ENCODE results near the gene SLC35F4. TPM values are rescaled to one million over a fixed set of nuclear protein-coding genes. Genes with fewer than 3 reads are reported as not detected.

SLC35F4 gene
- total and polyA plus RNA-seq, 2 of the 8 experiments (the other 6 are each of a cell fraction or from before 2014, with no cell fraction given) = not detected

DNA sequence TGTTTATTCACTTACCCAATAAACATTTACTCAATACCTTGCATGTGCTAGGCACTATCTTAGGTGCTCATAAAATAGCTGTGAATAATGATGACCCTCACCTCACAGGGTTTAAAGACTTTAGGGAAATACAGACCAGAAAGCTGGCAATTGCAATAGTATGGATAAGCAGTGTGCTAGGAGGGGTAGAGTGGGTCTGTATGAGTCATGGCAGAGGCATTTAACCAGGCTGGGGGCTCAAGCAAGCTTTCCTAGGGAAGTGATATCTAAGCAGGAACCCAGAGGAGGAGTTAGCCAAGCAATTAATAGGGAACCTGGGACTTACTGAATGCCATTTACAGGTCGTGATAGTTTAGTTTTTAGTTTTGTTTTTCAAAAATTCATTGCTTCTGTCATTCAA is 248.4 kb downstream of the SLC35F4 start:
- peak in 1 of 2 experiments; percentile 19 for DNase-seq (ENCODE audit: low read depth in 1 of 2, low spot score in 2 of 2)
- Histone ChIP-seq H3K9ac (replicated peaks in 1 of 4; ENCODE audit: extremely low read depth in 1 of 4, low read depth in 3 of 4, low read length in 3 of 4) (no peak overlapping the region), H3K79me2 (ENCODE audit: control insufficient read depth in 1 of 2, insufficient read depth in 2 of 2, low read length in 2 of 2) (no peaks in the 10 kb centered on the region), H3K27ac (ENCODE audit: low read depth, low read length) (no peak overlapping the region), H4K8ac (ENCODE audit: extremely low read depth, insufficient read depth, low read length) (no peak overlapping the region), H2AFZ (ENCODE audit: low read length) (no peak overlapping the region), H2AK5ac (ENCODE audit: low read depth, low read length) (no peak overlapping the region), H3K9me3 (ENCODE audit: insufficient read depth in 2 of 2, low read depth in 1 of 2, low read length in 1 of 2) (no peaks in the 10 kb centered on the region), H3K18ac (ENCODE audit: extremely low read depth, low read length) (no peak overlapping the region), H3K56ac (replicated peaks; ENCODE audit: insufficient read length, low read depth, low read length) (no peak overlapping the region), H3K4ac (replicated peaks; ENCODE audit: insufficient read length, low read depth, low read length) (no peak overlapping the region), H4K20me1 (replicated peaks in 1 of 2; ENCODE audit: control insufficient read depth in 1 of 2, insufficient read depth in 2 of 2, low read length in 2 of 2) (no peaks in the 10 kb centered on the region), H2BK120ac (replicated peaks; ENCODE audit: low read depth, low read length) (no peak overlapping the region), H3K36me3 (ENCODE audit: control insufficient read depth in 2 of 4, insufficient read depth in 4 of 4, low read length in 3 of 4) (no peaks in the 10 kb centered on the region), H2BK20ac (ENCODE audit: low read length) (no peak overlapping the region), H3K79me1 (ENCODE audit: low read depth, low read length) (no peaks in the 10 kb centered on the region), H3K4me1 (replicated peaks in 1 of 4; ENCODE audit: control insufficient read depth in 3 of 4, insufficient read depth in 4 of 4, low read length in 3 of 4) (no peaks in the 10 kb centered on the region), H4K5ac (ENCODE audit: insufficient read length, low read depth, low read length) (no peak overlapping the region), H3K14ac (ENCODE audit: insufficient read length) (no peak overlapping the region), H3K4me3 (ENCODE audit: extremely low read depth in 1 of 4, insufficient read depth in 2 of 4, low read depth in 3 of 4, low read length in 4 of 4) (no peak overlapping the region), H4K91ac (replicated peaks; ENCODE audit: insufficient read length, low read length) (no peak overlapping the region), H3K4me2 (ENCODE audit: insufficient read depth in 1 of 2, low read depth in 2 of 2, low read length in 2 of 2) (no peak overlapping the region), H3K23me2 (ENCODE audit: low read depth, low read length) (no peaks in the 10 kb centered on the region), H3K27me3 (replicated peaks in 1 of 4; ENCODE audit: control insufficient read depth in 3 of 4, extremely low read depth in 1 of 4, insufficient read depth in 3 of 4, low read length in 3 of 4) (peaks cover 0 to 1% (median 0%) of the 10 kb centered on the region in 4 experiments; a peak in 1 of 7 replicates), H2BK15ac (ENCODE audit: low read length) (no peak overlapping the region), H2BK5ac (ENCODE audit: low read depth, low read length) (no peak overlapping the region), H3K23ac (ENCODE audit: insufficient read length) (no peak overlapping the region), H2BK12ac (ENCODE audit: low read depth, low read length) (no peak overlapping the region)
- POLR2A ChIA-PET (ENCODE audit: partially characterized antibody) = no interaction called here
- 64% methylated on average over 1 of the region's 1 CpG; no CpG with 5 or more reads in 1 of the 2 experiments for WGBS, 2 experiments (ENCODE audit: extremely low coverage in 1 of 2, insufficient coverage in 1 of 2, insufficient read length in 1 of 2, insufficient replicate concordance in 2 of 2, low coverage in 1 of 2, low lambda C conversion rate in 2 of 2, missing lambda C conversion rate in 1 of 2)
- CTCF ChIA-PET (ENCODE audit: partially characterized antibody) = interaction anchor here (0.9 to 1.5 kb wide), 4 partner anchors 17 to 91 kb away, joined by 3 to 7 read pairs (median 3); no protein-coding TSS in a partner anchor
- TF ChIP-seq, protein P1, sequence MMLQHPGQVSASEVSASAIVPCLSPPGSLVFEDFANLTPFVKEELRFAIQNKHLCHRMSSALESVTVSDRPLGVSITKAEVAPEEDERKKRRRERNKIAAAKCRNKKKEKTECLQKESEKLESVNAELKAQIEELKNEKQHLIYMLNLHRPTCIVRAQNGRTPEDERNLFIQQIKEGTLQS (IDR thresholded peaks at IDR 0.05; ENCODE audit: insufficient read depth, low read depth, low read length) = peak; percentile 42; the same call in 1 of the 2 replicates
- no peak for TF ChIP-seq CHD1 (IDR thresholded peaks at IDR 0.05; ENCODE audit: low read depth, low read length)
- TF ChIP-seq JUN (IDR thresholded peaks at IDR 0.05; ENCODE audit: low read depth, low read length) = peak; percentile 67
- TF ChIP-seq JUND (IDR thresholded peaks at IDR 0.05; ENCODE audit: low read length) = peak; percentile 93
- FAIRE-seq = peak; percentile 78
